H1 (cell line): ENCODE measurements around the gene SDHAF4. TPM values are rescaled to one million over a fixed set of nuclear protein-coding genes. Genes with fewer than 3 reads are reported as not detected.

Experiments
- CTCF ChIA-PET: fragments of 300-600 bp; sonication (Branson Sonifier 250); formaldehyde crosslinking; loops from one replicate; lab custom pipeline; 2021; ENCODE audit not compliant: partially characterized antibody; lab: Charles Lee
- POLR2A ChIA-PET: fragments of 300-600 bp; sonication (Branson Sonifier 250); formaldehyde crosslinking; loops from one replicate; lab custom pipeline; 2021; ENCODE audit warnings: inconsistent platforms; ENCODE audit not compliant: partially characterized antibody; lab: Charles Lee
- DNase-seq, 2 experiments: peaks; one replicate each; pipeline versions ENCODE4 v3.0.0 to v3.0.0-alpha.2; 2010 to 2022; ENCODE audit warnings: low spot score in 2 of 2, low read depth in 1 of 2, mixed read lengths in 1 of 2
- FAIRE-seq: peaks from 2 replicates; lab custom pipeline; 2011; peaks lifted over from hg19 to GRCh38; lab: Jason Lieb, UNC
- H2AFZ ChIP-seq: 2 replicates; pipeline ENCODE4 v1.8.1; 2012; ENCODE audit warnings: low read length, inconsistent platforms
- H2AK5ac ChIP-seq: 2 replicates; pipeline ENCODE4 v1.6.1; 2013; ENCODE audit warnings: low read depth, low read length
- H2BK120ac ChIP-seq: replicated peaks from 2 replicates; pipeline ENCODE3; 2013; ENCODE audit warnings: low read depth, low read length, inconsistent platforms
- H2BK12ac ChIP-seq: 2 replicates; pipeline ENCODE4 v1.6.1; 2013; ENCODE audit warnings: low read depth, low read length
- H2BK15ac ChIP-seq: 2 replicates; pipeline ENCODE4 v1.6.1; 2013; ENCODE audit warnings: low read length
- H2BK20ac ChIP-seq: 2 replicates; pipeline ENCODE4 v1.6.1; 2013; ENCODE audit warnings: low read length
- H2BK5ac ChIP-seq: 2 replicates; pipeline ENCODE4 v1.6.1; 2013; ENCODE audit warnings: low read depth, low read length
- H3K14ac ChIP-seq: 2 replicates; pipeline ENCODE4 v1.6.1; 2013; ENCODE audit warnings: inconsistent platforms; ENCODE audit not compliant: insufficient read length
- H3K18ac ChIP-seq: 2 replicates; pipeline ENCODE4 v1.6.1; 2013; ENCODE audit warnings: low read length; ENCODE audit errors: extremely low read depth
- H3K23ac ChIP-seq: 2 replicates; pipeline ENCODE4 v1.6.1; 2013; ENCODE audit warnings: inconsistent platforms; ENCODE audit not compliant: insufficient read length
- H3K23me2 ChIP-seq: 2 replicates; pipeline ENCODE4 v1.6.1; 2013; ENCODE audit warnings: low read depth, low read length
- H3K27ac ChIP-seq: 2 replicates; pipeline ENCODE4 v1.6.1; 2011; ENCODE audit warnings: low read depth, low read length, inconsistent platforms
- H3K27me3 ChIP-seq, 4 experiments: replicated peaks in 1 of 4; 1 replicate in 1 of 4; 2 replicates in 3 of 4; pipeline versions ENCODE4 v1.6.1 to v1.8.1; 2011 to 2013; ENCODE audit warnings: low read length in 3 of 4, mild to moderate bottlenecking in 3 of 4, inconsistent platforms in 2 of 4, mixed read lengths in 2 of 4, moderate library complexity in 1 of 4; ENCODE audit not compliant: control insufficient read depth in 3 of 4, insufficient read depth in 3 of 4; ENCODE audit errors: extremely low read depth in 1 of 4
- H3K36me3 ChIP-seq, 4 experiments: 2 replicates each; pipeline versions ENCODE4 v1.6.1 to v1.8.1; 2011 to 2013; ENCODE audit warnings: mild to moderate bottlenecking in 4 of 4, low read length in 3 of 4, moderate library complexity in 2 of 4, control low read depth in 1 of 4, inconsistent platforms in 1 of 4; ENCODE audit not compliant: insufficient read depth in 4 of 4, control insufficient read depth in 2 of 4
- H3K4ac ChIP-seq: replicated peaks from 2 replicates; pipeline ENCODE3; 2013; ENCODE audit warnings: low read length, low read depth, mixed read lengths, inconsistent platforms; ENCODE audit not compliant: insufficient read length
- H3K4me1 ChIP-seq, 4 experiments: replicated peaks in 1 of 4; 1 replicate in 1 of 4; 2 replicates in 3 of 4; pipeline versions ENCODE4 v1.6.1 to v1.8.1; 2011 to 2013; ENCODE audit warnings: low read length in 3 of 4, inconsistent platforms in 2 of 4, mixed read lengths in 1 of 4; ENCODE audit not compliant: insufficient read depth in 4 of 4, control insufficient read depth in 3 of 4
- H3K4me2 ChIP-seq, 2 experiments: 2 replicates each; pipeline versions ENCODE4 v1.6.1 to v1.8.1; 2011 to 2013; ENCODE audit warnings: low read depth in 2 of 2, low read length in 2 of 2, control low read depth in 1 of 2, inconsistent platforms in 1 of 2, mild to moderate bottlenecking in 1 of 2; ENCODE audit not compliant: insufficient read depth in 1 of 2
- H3K4me3 ChIP-seq, 4 experiments: fragments of 200-600, 300-600 bp in 1 of 4; sonication (generic), shearing (Covaris generic), sonication (Bioruptor Twin) in 1 of 4; 2 replicates each; pipeline versions ENCODE4 v1.5.1 to v1.8.1; 2011 to 2016; ENCODE audit warnings: low read length in 4 of 4, low read depth in 3 of 4, control low read depth in 2 of 4, inconsistent platforms in 2 of 4, mild to moderate bottlenecking in 2 of 4, mixed read lengths in 1 of 4, moderate library complexity in 1 of 4; ENCODE audit not compliant: insufficient read depth in 2 of 4; ENCODE audit errors: extremely low read depth in 1 of 4
- H3K56ac ChIP-seq: replicated peaks from 2 replicates; pipeline ENCODE3; 2013; ENCODE audit warnings: low read depth, mild to moderate bottlenecking, mixed read lengths, low read length, inconsistent platforms; ENCODE audit not compliant: insufficient read length
- H3K79me1 ChIP-seq: 2 replicates; pipeline ENCODE4 v1.6.1; 2013; ENCODE audit warnings: low read depth, low read length, control low read depth
- H3K79me2 ChIP-seq, 2 experiments: 2 replicates each; pipeline versions ENCODE4 v1.6.1 to v1.8.1; 2012 to 2013; ENCODE audit warnings: low read length in 2 of 2, mild to moderate bottlenecking in 2 of 2, inconsistent platforms in 1 of 2; ENCODE audit not compliant: insufficient read depth in 2 of 2, control insufficient read depth in 1 of 2
- H3K9ac ChIP-seq, 4 experiments: replicated peaks in 1 of 4; 1 replicate in 1 of 4; 2 replicates in 3 of 4; pipeline versions ENCODE4 v1.6.1 to v1.8.1; 2011 to 2013; ENCODE audit warnings: low read depth in 3 of 4, low read length in 3 of 4, control low read depth in 2 of 4, mild to moderate bottlenecking in 2 of 4, moderate library complexity in 2 of 4, inconsistent platforms in 1 of 4; ENCODE audit errors: extremely low read depth in 1 of 4
- H3K9me3 ChIP-seq, 2 experiments: 2 replicates each; pipeline versions ENCODE4 v1.6.1 to v1.8.1; 2012 to 2013; ENCODE audit warnings: mild to moderate bottlenecking in 2 of 2, moderate library complexity in 2 of 2, control low read depth in 1 of 2, inconsistent platforms in 1 of 2, low read depth in 1 of 2, low read length in 1 of 2, mixed read lengths in 1 of 2; ENCODE audit not compliant: insufficient read depth in 2 of 2
- H4K20me1 ChIP-seq, 2 experiments: replicated peaks in 1 of 2; 2 replicates each; pipeline versions ENCODE3 to v1.8.1; 2011 to 2013; ENCODE audit warnings: inconsistent platforms in 2 of 2, low read length in 2 of 2, mild to moderate bottlenecking in 1 of 2; ENCODE audit not compliant: insufficient read depth in 2 of 2, control insufficient read depth in 1 of 2
- H4K5ac ChIP-seq: 2 replicates; pipeline ENCODE4 v1.6.1; 2013; ENCODE audit warnings: low read length, low read depth, mixed read lengths, inconsistent platforms; ENCODE audit not compliant: insufficient read length
- H4K8ac ChIP-seq: 2 replicates; pipeline ENCODE4 v1.8.0; 2013; ENCODE audit warnings: mild to moderate bottlenecking, moderate library complexity, low read length, inconsistent platforms; ENCODE audit not compliant: insufficient read depth; ENCODE audit errors: extremely low read depth
- H4K91ac ChIP-seq: replicated peaks from 2 replicates; pipeline ENCODE3; 2013; ENCODE audit warnings: low read length, mixed read lengths, inconsistent platforms; ENCODE audit not compliant: insufficient read length
- KDM5A ChIP-seq: fragments of 200-600 bp; IDR thresholded peaks from 2 replicates; pipeline ENCODE4 v1.7.1; 2012; ENCODE audit warnings: mild to moderate bottlenecking, low read length, inconsistent platforms, mixed read lengths
- WGBS, 2 experiments: shearing (Covaris generic) in 1 of 2; methylation state at CpG; one replicate each; pipeline versions ENCODE4 v1.1.6 to v1.1.7; 2013 to 2015; ENCODE audit warnings: low lambda C conversion rate in 2 of 2, mixed read lengths in 2 of 2, inconsistent platforms in 1 of 2, low coverage in 1 of 2, missing lambda C conversion rate in 1 of 2; ENCODE audit not compliant: insufficient replicate concordance in 2 of 2, insufficient coverage in 1 of 2, insufficient read length in 1 of 2; ENCODE audit errors: extremely low coverage in 1 of 2, missing lambda C conversion rate in 1 of 2; 5-methylcytosine and 5-hydroxymethylcytosine counted together
- polyA plus RNA-seq, 7 experiments: library from polyadenylated mRNA; depleted of rRNA in 3 of 7; stranded (reverse) in 5 of 7; unstranded in 2 of 7; fragments of >200 nt in 5 of 7; fragments of 200-250 nt in 2 of 7; gene quantifications; 1 replicate in 5 of 7; 2 replicates in 1 of 7; 4 replicates in 1 of 7; pipeline versions ENCODE4 v1.2.1 to v1.2.3, GENCODE V29; 2011 to 2013; ENCODE audit warnings: missing spikeins in 2 of 7, mixed read lengths in 2 of 7
- total RNA-seq: library from RNA; stranded (reverse); fragmentation: NEBNext Ultra II Directional; extraction: Animal tissue kit (Norgen Biotek cat#: 25700); gene quantifications from 2 replicates; pipeline ENCODE4 v1.2.1, GENCODE V29; 2021

The SDHAF4 gene
- total and polyA plus RNA-seq, 2 of the 8 experiments (the other 6 are each of a cell fraction or from before 2014, with no cell fraction given) = 9.8 to 14.9 TPM

DNA sequence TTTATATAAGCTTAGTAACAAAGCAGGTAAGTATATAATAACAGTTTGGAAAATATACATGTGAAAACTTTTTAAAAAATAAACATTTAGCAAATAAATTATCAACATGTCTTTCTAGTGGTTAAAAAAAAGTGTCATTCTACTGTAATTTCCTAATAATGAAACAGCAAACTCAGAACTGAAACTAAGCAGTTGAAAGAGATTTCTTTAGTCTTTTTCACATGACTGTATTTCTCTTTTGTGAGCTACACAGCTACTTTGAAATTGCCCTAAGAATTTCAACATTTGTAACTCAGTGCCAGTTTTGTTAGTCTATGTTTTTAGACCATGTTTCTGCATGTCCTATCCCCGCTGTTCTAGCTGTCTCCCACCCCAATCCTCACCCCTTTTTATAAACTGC, 28.4 kb upstream of the SDHAF4 start:
- Histone ChIP-seq H2BK15ac (no peak overlapping the region), H3K36me3 (peaks cover 0 to 23% (median 3%) of the 10 kb centered on the region in 4 experiments; a peak in 4 of 8 replicates), H3K23ac (no peak overlapping the region), H2BK5ac (no peak overlapping the region), H3K4ac (no peak overlapping the region), H4K8ac (no peak overlapping the region), H3K23me2 (no peaks in the 10 kb centered on the region), H2AFZ (no peak overlapping the region), H3K9me3 (no peaks in the 10 kb centered on the region), H3K14ac (no peak overlapping the region), H3K56ac (no peak overlapping the region), H2BK20ac (no peak overlapping the region), H3K9ac (no peak overlapping the region), H3K4me1 (no peaks in the 10 kb centered on the region), H2BK120ac (no peak overlapping the region), H3K79me2 (no peaks in the 10 kb centered on the region), H3K27ac (no peak overlapping the region), H3K4me3 (no peak overlapping the region), H3K4me2 (no peak overlapping the region), H4K5ac (no peak overlapping the region), H2AK5ac (no peak overlapping the region), H2BK12ac (no peak overlapping the region), H4K91ac (no peak overlapping the region), H3K18ac (no peak overlapping the region), H4K20me1 (no peaks in the 10 kb centered on the region), H3K79me1 (no peaks in the 10 kb centered on the region), H3K27me3 (no peaks in the 10 kb centered on the region)
- 84% methylated on average over 1 of the region's 1 CpG; no CpG with 5 or more reads in 1 of the 2 experiments for WGBS, 2 experiments
- CTCF ChIA-PET = interaction anchor here (2.0 kb wide), 1 partner anchor 229 kb away, joined by 6 read pairs; no protein-coding TSS in a partner anchor
- no peak for DNase-seq
- FAIRE-seq = no peak
- POLR2A ChIA-PET = no interaction called here
- TF ChIP-seq KDM5A = no peak
